ENCODE results near the gene NPL. TPM values are rescaled to one million over a fixed set of nuclear protein-coding genes. Genes with fewer than 3 reads are reported as not detected.

NPL gene
- total RNA-seq, 1 experiment from 2014 or later = 6.9 TPM

GRCh38 chr1:182845379-182845778, 55.8 kb downstream of the NPL start:
- no peak for DNase-seq (ENCODE audit: low spot score)
- no peaks in the 10 kb centered on the region for H3K9me3 ChIP-seq (ENCODE audit: low read depth, low read length, poor library complexity, severe bottlenecking)
- CTCF ChIA-PET = no interaction called here
- H3K27ac ChIP-seq (ENCODE audit: low read depth, low read length, poor library complexity, severe bottlenecking) = no peak overlapping the region
- H3K4me3 ChIP-seq (ENCODE audit: low read depth, low read length, poor library complexity, severe bottlenecking) = no peak overlapping the region
- no peak for TF ChIP-seq EZH2 (IDR thresholded peaks at IDR 0.05; ENCODE audit: borderline replicate concordance, low read depth, low read length, poor library complexity, severe bottlenecking)
- TF ChIP-seq CTCF (conservative IDR thresholded peaks at IDR 0.05; ENCODE audit: low read depth, low read length) = no peak
- peaks cover 85% of the 10 kb centered on the region for H3K36me3 ChIP-seq (ENCODE audit: insufficient read depth, low read length, poor library complexity, severe bottlenecking)
- intact Hi-C loops (cut with micrococcal nuclease; ENCODE audit: unreplicated experiment) = loop anchor here (5.0 kb wide), 1 partner anchor 37 kb away; no protein-coding TSS in a partner anchor
- POLR2A ChIA-PET (ENCODE audit: low non-redundant PET) = interaction anchor here (0.6 kb wide), 1 partner anchor 247 kb away, joined by 3 read pairs; no protein-coding TSS in a partner anchor
- peaks cover 20% of the 10 kb centered on the region for H3K4me1 ChIP-seq (ENCODE audit: insufficient read depth, low read length, poor library complexity, severe bottlenecking)
- H3K27me3 ChIP-seq (replicated peaks; ENCODE audit: insufficient read depth, low read depth, low read length, poor library complexity) = no peaks in the 10 kb centered on the region
- no TSS peak for BruUV-seq (replicated peaks)

- no TSS peak for BruUV-seq (replicated peaks)
- Histone ChIP-seq H3K9me3 (ENCODE audit: low read depth, low read length, poor library complexity, severe bottlenecking) (no peaks in the 10 kb centered on the region), H3K27ac (ENCODE audit: low read depth, low read length, poor library complexity, severe bottlenecking) (no peak overlapping the region), H3K27me3 (replicated peaks; ENCODE audit: insufficient read depth, low read depth, low read length, poor library complexity) (no peaks in the 10 kb centered on the region), H3K4me3 (ENCODE audit: low read depth, low read length, poor library complexity, severe bottlenecking) (no peak overlapping the region), H3K4me1 (ENCODE audit: insufficient read depth, low read length, poor library complexity, severe bottlenecking) (peaks cover 20% of the 10 kb centered on the region), H3K36me3 (ENCODE audit: insufficient read depth, low read length, poor library complexity, severe bottlenecking) (peaks cover 85% of the 10 kb centered on the region)
- ChIA-PET POLR2A (ENCODE audit: low non-redundant PET) (interaction anchor here (0.6 kb wide), 1 partner anchor 246 kb away, joined by 3 read pairs; no protein-coding TSS in a partner anchor), CTCF (no interaction called here)
- intact Hi-C loops (cut with micrococcal nuclease; ENCODE audit: unreplicated experiment) = loop anchor here (5.0 kb wide), 1 partner anchor 36 kb away; no protein-coding TSS in a partner anchor
- DNase-seq (ENCODE audit: low spot score) = no peak
- TF ChIP-seq CTCF (conservative IDR thresholded peaks at IDR 0.05; ENCODE audit: low read depth, low read length) (no peak), EZH2 (IDR thresholded peaks at IDR 0.05; ENCODE audit: borderline replicate concordance, low read depth, low read length, poor library complexity, severe bottlenecking) (no peak)
Measured at GRCh38 chr1:182845894-182846293, 56.3 kb downstream of the NPL start.

- intact Hi-C loops (cut with micrococcal nuclease; ENCODE audit: unreplicated experiment) = loop anchor here (5.0 kb wide), 1 partner anchor 35 kb away; no protein-coding TSS in a partner anchor
- no peak for TF ChIP-seq CTCF (conservative IDR thresholded peaks at IDR 0.05; ENCODE audit: low read depth, low read length)
- no peak for TF ChIP-seq EZH2 (IDR thresholded peaks at IDR 0.05; ENCODE audit: borderline replicate concordance, low read depth, low read length, poor library complexity, severe bottlenecking)
- Histone ChIP-seq H3K9me3 (ENCODE audit: low read depth, low read length, poor library complexity, severe bottlenecking) (no peaks in the 10 kb centered on the region), H3K36me3 (ENCODE audit: insufficient read depth, low read length, poor library complexity, severe bottlenecking) (peaks cover 96% of the 10 kb centered on the region), H3K4me1 (ENCODE audit: insufficient read depth, low read length, poor library complexity, severe bottlenecking) (peaks cover 14% of the 10 kb centered on the region), H3K27ac (ENCODE audit: low read depth, low read length, poor library complexity, severe bottlenecking) (no peak overlapping the region), H3K27me3 (replicated peaks; ENCODE audit: insufficient read depth, low read depth, low read length, poor library complexity) (no peaks in the 10 kb centered on the region), H3K4me3 (ENCODE audit: low read depth, low read length, poor library complexity, severe bottlenecking) (no peak overlapping the region)
- ChIA-PET POLR2A (ENCODE audit: low non-redundant PET) (no interaction called here), CTCF (no interaction called here)
- no peak for DNase-seq (ENCODE audit: low spot score)
- no TSS peak for BruUV-seq (replicated peaks)
Measured at GRCh38 chr1:182847105-182847504, 57.5 kb downstream of the NPL start.
